Colonic mucosa (tissue), 4 donors: ENCODE results near the gene CD22. TPM values are rescaled to one million over a fixed set of nuclear protein-coding genes. Genes with fewer than 3 reads are reported as not detected.

ENCODE experiments used
- DNase-seq: peaks from one replicate; pipeline ENCODE4 v3.0.0-alpha.2; 2020
- H3K27ac ChIP-seq: fragments of 200-600 bp; one replicate; pipeline ENCODE4 v1.8.0; 2021
- H3K27me3 ChIP-seq: fragments of 200-600 bp; one replicate; pipeline ENCODE4 v1.8.0; 2021
- H3K36me3 ChIP-seq: fragments of 200-600 bp; one replicate; pipeline ENCODE4 v1.8.0; 2021
- H3K4me1 ChIP-seq: fragments of 200-600 bp; one replicate; pipeline ENCODE4 v1.8.0; 2021; ENCODE audit warnings: mild to moderate bottlenecking
- H3K4me3 ChIP-seq: fragments of 200-600 bp; one replicate; pipeline ENCODE4 v1.8.0; 2021
- H3K9ac ChIP-seq, 2 donors: one replicate each; pipeline ENCODE4 v1.7.0; 2013; ENCODE audit warnings: control low read depth in 2 of 2, low read depth in 2 of 2, low read length in 2 of 2
- H3K9me3 ChIP-seq: fragments of 200-600 bp; one replicate; pipeline ENCODE4 v1.8.0; 2021
- CTCF ChIP-seq: fragments of 200-600 bp; IDR thresholded peaks from one replicate; pipeline ENCODE4 v1.8.0; 2022; ENCODE audit warnings: antibody characterized with exemption, mild to moderate bottlenecking
- intact Hi-C: fragments of 100-400 bp; cut with DNase I; formaldehyde crosslinking; loops from one replicate; pipeline ENCODE4 v1.14.1; 2022
- total RNA-seq, 2 donors: library from RNA; stranded (reverse); fragmentation: NEBNext Ultra II Directional in 1 of 2; extraction: Animal tissue kit (Norgen Biotek cat#: 25700) in 1 of 2; gene quantifications; one replicate each; pipeline ENCODE4 v1.2.1, GENCODE V29; 2021
- donor health status: healthy.
- donor health status: DM: no; HTN: no; CAD: no.
- donor health status: DM: no; HTN: no; CAD: no.

CD22 gene
- total RNA-seq, 2 donors from 2014 or later, result 1.6 to 3.0 TPM

DNA sequence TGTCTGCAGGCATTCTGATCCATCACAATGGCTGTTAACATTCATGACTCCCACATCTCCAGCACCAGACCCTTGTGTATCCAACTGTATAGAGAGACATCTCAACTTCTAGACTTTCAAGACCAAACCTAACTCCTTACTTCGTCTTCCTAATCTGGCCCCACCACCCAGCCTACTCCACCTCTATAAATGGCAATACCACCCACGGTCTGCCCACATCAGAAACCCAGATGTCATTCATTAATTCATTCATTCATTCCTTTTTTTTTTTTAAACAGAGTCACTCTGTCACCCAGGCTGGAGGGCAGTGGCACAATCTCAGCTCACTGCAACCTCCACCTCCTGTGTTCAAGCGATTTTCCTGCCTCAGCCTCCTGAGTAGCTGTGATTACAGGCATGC lies 52.3 kb downstream of the CD22 start:
- DNase-seq, result no peak
- H3K4me1 ChIP-seq, result no peaks in the 10 kb centered on the region
- intact Hi-C loops, result no loop called here
- H3K27me3 ChIP-seq, result no peaks in the 10 kb centered on the region
- H3K9me3 ChIP-seq, result no peaks in the 10 kb centered on the region
- no peak overlapping the region for H3K9ac ChIP-seq
- no peak overlapping the region for H3K27ac ChIP-seq
- H3K4me3 ChIP-seq, result no peak overlapping the region
- no peak for TF ChIP-seq CTCF
- H3K36me3 ChIP-seq, result no peaks in the 10 kb centered on the region

DNA sequence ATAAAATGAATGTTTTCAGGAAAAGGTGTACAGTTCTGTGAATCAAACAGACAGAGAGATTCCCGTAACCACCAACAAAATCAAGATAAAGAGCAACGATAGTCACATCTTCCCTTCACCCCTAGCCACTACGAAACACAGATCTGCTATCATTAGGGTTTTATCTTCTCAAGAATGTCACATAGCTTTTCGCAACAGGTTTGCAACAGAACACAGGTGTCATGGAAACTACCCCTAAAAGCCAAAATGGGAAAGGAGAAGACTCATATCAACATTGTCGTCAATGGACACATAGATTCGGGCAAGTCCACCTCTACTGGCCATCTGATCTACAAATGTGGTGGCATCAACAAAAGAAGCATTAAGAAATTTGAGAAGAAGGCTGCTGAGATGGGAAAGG lies 52.9 kb downstream of the CD22 start:
- Histone ChIP-seq H3K36me3 (no peaks in the 10 kb centered on the region), H3K27ac (no peak overlapping the region), H3K4me3 (no peak overlapping the region), H3K9me3 (no peaks in the 10 kb centered on the region), H3K9ac (no peak overlapping the region), H3K4me1 (no peaks in the 10 kb centered on the region), H3K27me3 (no peaks in the 10 kb centered on the region)
- no peak for DNase-seq
- no peak for TF ChIP-seq CTCF
- intact Hi-C loops, result no loop called here

DNA sequence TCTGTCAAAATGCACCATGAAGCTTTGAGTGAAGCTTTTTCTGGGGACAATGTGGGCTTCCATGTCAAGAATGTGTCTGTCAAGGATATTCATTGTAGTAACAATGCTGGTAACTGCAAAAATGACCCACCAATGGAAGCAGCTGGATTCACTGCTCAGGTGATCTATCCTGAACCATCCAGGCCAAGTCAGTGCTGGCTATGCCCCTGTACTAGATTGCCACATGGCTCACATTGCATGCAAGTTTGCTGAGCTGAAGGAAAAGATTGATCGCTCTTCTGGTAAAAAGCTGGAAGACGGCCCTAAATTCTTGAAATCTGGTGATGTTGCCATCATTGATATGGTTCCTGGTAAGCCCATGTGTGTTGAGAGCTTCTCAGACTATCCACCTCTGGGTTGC lies 54.5 kb downstream of the CD22 start:
- no peak for TF ChIP-seq CTCF
- Histone ChIP-seq H3K9ac (no peak overlapping the region), H3K36me3 (no peaks in the 10 kb centered on the region), H3K9me3 (no peaks in the 10 kb centered on the region), H3K27me3 (no peaks in the 10 kb centered on the region), H3K4me3 (no peak overlapping the region), H3K27ac (no peak overlapping the region), H3K4me1 (no peaks in the 10 kb centered on the region)
- no peak for DNase-seq
- intact Hi-C loops, result no loop called here

- Histone ChIP-seq H3K27ac (no peak overlapping the region), H3K4me3 (no peak overlapping the region), H3K27me3 (no peaks in the 10 kb centered on the region), H3K4me1 (no peaks in the 10 kb centered on the region), H3K9ac (no peak overlapping the region), H3K36me3 (no peaks in the 10 kb centered on the region), H3K9me3 (no peaks in the 10 kb centered on the region)
- DNase-seq, result peak; percentile 7
- TF ChIP-seq CTCF, result no peak
- intact Hi-C loops, result no loop called here
Observed at GRCh38 chr19:35388277-35389054, 59.5 kb downstream of the CD22 start.

DNA sequence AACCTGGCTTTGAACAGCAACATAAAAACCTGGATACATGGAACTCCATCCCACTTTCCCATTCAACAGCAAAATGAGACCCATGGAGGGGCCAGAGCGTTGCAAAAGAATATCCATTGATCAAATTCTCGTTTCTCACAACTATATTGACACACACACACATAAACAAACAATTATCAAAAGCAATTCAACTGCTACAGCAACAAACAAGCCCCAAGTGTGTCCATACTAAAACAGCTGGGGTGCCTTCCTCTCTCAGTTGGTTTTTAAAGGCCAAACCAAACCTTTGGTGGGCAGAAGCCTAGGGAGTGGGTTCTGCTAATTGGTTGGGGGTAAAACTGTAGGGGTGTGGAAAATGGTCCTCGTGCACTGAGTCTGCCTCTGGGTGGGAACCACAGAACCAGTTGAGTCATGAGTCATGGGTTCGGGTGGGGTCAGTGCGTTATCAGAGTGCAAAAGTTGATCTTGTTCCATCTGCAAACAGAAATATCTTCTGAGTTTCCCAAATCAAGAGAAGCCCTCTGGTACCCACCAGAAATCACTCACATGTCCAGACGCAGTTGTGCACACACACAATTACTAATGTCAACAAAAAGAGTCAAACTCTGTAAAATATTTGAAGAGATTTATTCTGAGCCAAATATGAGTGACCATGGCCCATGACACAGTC lies 60.3 kb downstream of the CD22 start:
- no peak for TF ChIP-seq CTCF
- intact Hi-C loops, result no loop called here
- peak; percentile 19 for DNase-seq
- no peak overlapping the region for H3K4me3 ChIP-seq
- no peaks in the 10 kb centered on the region for H3K27me3 ChIP-seq
- no peaks in the 10 kb centered on the region for H3K4me1 ChIP-seq
- H3K9ac ChIP-seq, result no peak overlapping the region
- H3K36me3 ChIP-seq, result no peaks in the 10 kb centered on the region
- H3K9me3 ChIP-seq, result no peaks in the 10 kb centered on the region
- H3K27ac ChIP-seq, result no peak overlapping the region
